ENCODE results near the gene CYB5B. TPM values are rescaled to one million over a fixed set of nuclear protein-coding genes. Genes with fewer than 3 reads are reported as not detected.
A peak's percentile ranks its signal among the peaks of the same experiment; 100 is the strongest.
"Not testable (repeated sequence)": the region's sequence is repeated elsewhere in the genome, so short reads cannot be mapped to it uniquely, and the experiment has no call there.

The CYB5B gene
- total RNA-seq, 3 donors from 2014 or later = 28.2 to 48.0 (median 34.7) TPM

DNA sequence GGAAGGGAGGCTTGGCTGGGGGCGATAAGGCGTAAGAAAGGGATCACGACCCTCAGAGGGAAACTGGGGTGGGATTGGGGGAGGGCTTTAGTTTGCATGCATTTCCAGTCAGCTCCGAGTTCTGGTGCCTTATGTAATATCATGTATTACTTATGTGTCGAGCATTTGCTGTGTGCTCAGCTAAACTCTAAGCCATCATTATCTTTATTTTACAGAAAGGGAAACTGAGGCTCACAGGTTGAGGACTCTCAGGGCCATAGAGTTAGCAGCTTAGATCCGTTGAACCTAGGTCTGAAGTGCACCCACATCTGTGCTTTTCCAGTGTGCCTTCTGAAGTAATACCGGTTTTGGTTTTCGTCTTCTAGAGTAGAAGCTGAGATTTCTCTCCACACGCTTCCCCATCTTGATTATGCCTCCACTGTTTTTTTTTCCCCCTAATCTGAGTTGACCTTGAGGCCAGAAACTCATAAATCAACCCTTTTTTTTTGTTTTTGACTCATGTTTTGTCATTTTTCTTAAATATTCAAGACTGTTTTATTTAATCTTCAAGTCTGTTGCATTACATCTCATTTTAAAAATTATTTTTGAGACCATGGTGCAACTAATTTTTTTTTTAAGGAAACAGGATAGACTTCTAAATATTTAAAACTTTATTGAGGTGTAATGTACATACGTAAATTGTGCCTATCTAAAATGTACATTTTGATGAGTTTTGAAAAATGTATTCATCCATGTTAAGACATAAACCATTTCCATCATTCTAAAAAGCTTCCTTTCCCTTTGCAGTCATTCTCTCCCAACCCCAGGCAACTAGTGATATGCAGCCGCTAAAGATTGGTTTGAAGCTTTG, 741 bp downstream of the CYB5B start:
- no peak for DNase-seq (ENCODE audit: low spot score in 2 of 2)
- Histone ChIP-seq H3K9me3 (no peaks in the 10 kb centered on the region), H3K27me3 (no peaks in the 10 kb centered on the region), H3K4me1 (peaks cover 0 to 5% of the 10 kb centered on the region in 2 donors), H3K36me3 (no peaks in the 10 kb centered on the region), H3K27ac (peak overlapping the region; percentile 82 to 86), H3K4me3 (peak overlapping the region; percentile 65 to 84 (median 70))
- TF ChIP-seq, protein P1, sequence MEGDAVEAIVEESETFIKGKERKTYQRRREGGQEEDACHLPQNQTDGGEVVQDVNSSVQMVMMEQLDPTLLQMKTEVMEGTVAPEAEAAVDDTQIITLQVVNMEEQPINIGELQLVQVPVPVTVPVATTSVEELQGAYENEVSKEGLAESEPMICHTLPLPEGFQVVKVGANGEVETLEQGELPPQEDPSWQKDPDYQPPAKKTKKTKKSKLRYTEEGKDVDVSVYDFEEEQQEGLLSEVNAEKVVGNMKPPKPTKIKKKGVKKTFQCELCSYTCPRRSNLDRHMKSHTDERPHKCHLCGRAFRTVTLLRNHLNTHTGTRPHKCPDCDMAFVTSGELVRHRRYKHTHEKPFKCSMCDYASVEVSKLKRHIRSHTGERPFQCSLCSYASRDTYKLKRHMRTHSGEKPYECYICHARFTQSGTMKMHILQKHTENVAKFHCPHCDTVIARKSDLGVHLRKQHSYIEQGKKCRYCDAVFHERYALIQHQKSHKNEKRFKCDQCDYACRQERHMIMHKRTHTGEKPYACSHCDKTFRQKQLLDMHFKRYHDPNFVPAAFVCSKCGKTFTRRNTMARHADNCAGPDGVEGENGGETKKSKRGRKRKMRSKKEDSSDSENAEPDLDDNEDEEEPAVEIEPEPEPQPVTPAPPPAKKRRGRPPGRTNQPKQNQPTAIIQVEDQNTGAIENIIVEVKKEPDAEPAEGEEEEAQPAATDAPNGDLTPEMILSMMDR (IDR thresholded peaks at IDR 0.05) = no peak
- TF ChIP-seq POLR2A (IDR thresholded peaks at IDR 0.05) (no peak), POLR2AphosphoS5 (IDR thresholded peaks at IDR 0.05) (no peak)
- intact Hi-C loops (cut with DNase I; ENCODE audit: low total_unique reads) = no loop called here

DNA sequence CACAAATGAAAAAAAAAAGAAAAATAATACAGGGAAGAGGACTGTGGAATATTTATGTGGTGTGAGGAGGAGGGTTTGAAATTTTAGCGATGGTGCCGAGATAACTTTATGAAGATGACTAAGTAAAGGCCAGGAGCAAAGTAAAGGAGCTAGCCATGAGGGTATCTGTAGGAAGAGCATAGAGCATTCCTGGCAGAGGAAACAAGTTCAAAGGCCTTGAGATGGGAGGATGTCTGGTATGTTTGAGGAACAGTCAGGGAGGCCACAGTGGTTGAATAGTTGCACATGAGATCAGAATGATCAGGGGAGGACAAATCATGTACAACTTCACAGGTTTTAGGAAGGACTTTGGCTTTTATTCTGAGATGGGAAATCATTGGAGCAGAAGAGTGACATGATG, 4.2 kb downstream of the CYB5B start:
- H3K27me3 ChIP-seq = no peaks in the 10 kb centered on the region
- DNase-seq (ENCODE audit: low spot score in 2 of 2) = no peak
- H3K4me1 ChIP-seq = peaks cover 0 to 5% of the 10 kb centered on the region in 2 donors
- intact Hi-C loops (cut with DNase I; ENCODE audit: low total_unique reads) = no loop called here
- no peak overlapping the region for H3K4me3 ChIP-seq
- H3K27ac ChIP-seq = no peak overlapping the region
- no peaks in the 10 kb centered on the region for H3K9me3 ChIP-seq
- H3K36me3 ChIP-seq = no peaks in the 10 kb centered on the region
- TF ChIP-seq POLR2A (IDR thresholded peaks at IDR 0.05) = no peak
- TF ChIP-seq, protein P1 (IDR thresholded peaks at IDR 0.05) = no peak
- TF ChIP-seq POLR2AphosphoS5 (IDR thresholded peaks at IDR 0.05) = no peak

GRCh38 chr16:69429058-69429640, 4.7 kb downstream of the CYB5B start:
- H3K27me3 ChIP-seq; intact Hi-C loops (cut with DNase I; ENCODE audit: low total_unique reads); H3K36me3 ChIP-seq; DNase-seq (ENCODE audit: low spot score in 2 of 2); H3K4me1 ChIP-seq; H3K27ac ChIP-seq; H3K9me3 ChIP-seq; H3K4me3 ChIP-seq: not testable (repeated sequence)

GRCh38 chr16:69431948-69432468, 7.6 kb downstream of the CYB5B start:
- Histone ChIP-seq H3K9me3 (no peaks in the 10 kb centered on the region), H3K36me3 (no peaks in the 10 kb centered on the region), H3K4me3 (no peak overlapping the region), H3K27ac (no peak overlapping the region), H3K27me3 (no peaks in the 10 kb centered on the region), H3K4me1 (no peaks in the 10 kb centered on the region)
- intact Hi-C loops (cut with DNase I; ENCODE audit: low total_unique reads) = no loop called here
- no peak for DNase-seq (ENCODE audit: low spot score in 2 of 2)
- no peak for TF ChIP-seq POLR2A (IDR thresholded peaks at IDR 0.05)
- TF ChIP-seq, protein P1 (IDR thresholded peaks at IDR 0.05) = no peak
- TF ChIP-seq POLR2AphosphoS5 (IDR thresholded peaks at IDR 0.05) = no peak

DNA sequence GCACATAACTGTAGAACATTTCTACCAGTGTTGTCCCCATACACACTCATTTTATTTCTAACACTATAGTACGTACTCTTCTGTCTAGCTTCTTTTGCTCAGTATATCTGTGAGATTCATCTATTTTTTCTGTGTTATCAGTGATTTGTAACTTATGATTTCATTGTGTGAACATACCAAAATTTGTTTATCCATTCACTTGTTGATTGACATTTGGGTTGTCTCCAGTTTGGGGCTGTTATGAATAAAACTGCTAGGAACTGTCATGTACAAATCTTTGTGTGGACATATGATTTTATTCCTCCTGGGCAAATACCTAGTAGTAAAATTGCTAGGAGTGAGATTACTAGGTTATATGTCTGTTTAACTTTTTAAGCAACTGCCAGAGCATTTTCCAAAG, 9.6 kb downstream of the CYB5B start:
- TF ChIP-seq POLR2AphosphoS5 (IDR thresholded peaks at IDR 0.05) (no peak), POLR2A (IDR thresholded peaks at IDR 0.05) (no peak)
- TF ChIP-seq, protein P1 (IDR thresholded peaks at IDR 0.05) = no peak
- Histone ChIP-seq H3K4me1 (no peaks in the 10 kb centered on the region), H3K36me3 (no peaks in the 10 kb centered on the region), H3K27ac (no peak overlapping the region), H3K9me3 (no peaks in the 10 kb centered on the region), H3K27me3 (no peaks in the 10 kb centered on the region), H3K4me3 (no peak overlapping the region)
- no peak for DNase-seq (ENCODE audit: low spot score in 2 of 2)
- intact Hi-C loops (cut with DNase I; ENCODE audit: low total_unique reads) = no loop called here

Measured in breast epithelium (tissue), 4 donors.